HCT116 (cell line): ENCODE results near the gene HECTD2. TPM values are rescaled to one million over a fixed set of nuclear protein-coding genes. Genes with fewer than 3 reads are reported as not detected.

Source experiments
- ATAC-seq: fragments of 200-7000 bp; cut with Tn5 transposase; 2 replicates; pipeline ENCODE4 v1.9.1; 2020; ENCODE audit warnings: mild to moderate bottlenecking, moderate library complexity
- BruUV-seq: library from RNA; stranded (reverse); fragments of 400-500 nt; replicated peaks from 2 replicates; lab custom pipeline; 2021; lab: Mats Ljungman, UMichigan
- CTCF ChIA-PET: fragments of 300-600 bp; sonication (Branson Sonifier 250); formaldehyde crosslinking; loops from one replicate; lab custom pipeline; 2021; ENCODE audit warnings: antibody characterized with exemption; lab: Charles Lee
- POLR2A ChIA-PET: fragments of 300-600, 350-600 bp; sonication (Branson Sonifier 250); formaldehyde crosslinking; loops from one replicate; lab custom pipeline; 2021; ENCODE audit warnings: antibody characterized with exemption; lab: Charles Lee
- RAD21 ChIA-PET, 2 experiments: fragments of 300-600 bp; sonication (Branson Sonifier 250); formaldehyde crosslinking; loops; one replicate each; lab custom pipeline; 2023; ENCODE audit warnings: low total read pairs in 2 of 2; ENCODE audit not compliant: uncharacterized antibody in 2 of 2, unreplicated experiment in 2 of 2, low non-redundant PET in 1 of 2; lab: Charles Lee
- DNase-seq: peaks from one replicate; pipeline ENCODE4 v3.0.0-alpha.2; 2010; ENCODE audit warnings: low read depth, low spot score
- H2AFZ ChIP-seq: fragments of 200-600 bp; shearing (Covaris generic), sonication (generic); 2 replicates; pipeline ENCODE4 v1.6.1; 2017; ENCODE audit warnings: low read depth, mixed run types, mixed read lengths, antibody characterized with exemption, low read length; ENCODE audit not compliant: poor library complexity, severe bottlenecking
- H3K27ac ChIP-seq: 2 replicates; pipeline ENCODE4 v1.5.1; 2012; ENCODE audit warnings: low read depth, low read length
- H3K27me3 ChIP-seq: fragments of 200-600 bp; sonication (generic); 2 replicates; pipeline ENCODE4 v1.6.1; 2016; ENCODE audit warnings: mixed run types, low read length, mixed read lengths; ENCODE audit not compliant: insufficient read depth
- H3K36me3 ChIP-seq, 2 experiments: fragments of 200-500 bp in 1 of 2; fragments of 200-600 bp in 1 of 2; sonication (Bioruptor generic) in 1 of 2; sonication (generic) in 1 of 2; 2 replicates each; pipeline versions ENCODE4 v1.5.1 to v1.6.1; 2014 to 2016; ENCODE audit warnings: low read length in 2 of 2, inconsistent platforms in 1 of 2, mixed read lengths in 1 of 2, mixed run types in 1 of 2; ENCODE audit not compliant: insufficient read depth in 2 of 2, control insufficient read depth in 1 of 2
- H3K4me1 ChIP-seq, 2 experiments: fragments of 200-600 bp in 1 of 2; sonication (generic) in 1 of 2; 2 replicates each; pipeline versions ENCODE4 v1.5.1 to v1.6.1; 2012 to 2017; ENCODE audit warnings: low read length in 2 of 2, inconsistent platforms in 1 of 2, mild to moderate bottlenecking in 1 of 2, mixed read lengths in 1 of 2, mixed run types in 1 of 2, moderate library complexity in 1 of 2; ENCODE audit not compliant: insufficient read depth in 2 of 2, control insufficient read depth in 1 of 2
- H3K4me2 ChIP-seq: fragments of 200-600 bp; sonication (generic); 2 replicates; pipeline ENCODE4 v1.6.1; 2017; ENCODE audit warnings: mixed run types, low read length, mixed read lengths
- H3K4me3 ChIP-seq, 2 experiments: fragments of 200-600 bp in 1 of 2; sonication (generic) in 1 of 2; replicated peaks in 1 of 2; 2 replicates each; pipeline ENCODE4 v1.5.1; 2011 to 2016; ENCODE audit warnings: low read length in 2 of 2, control low read depth in 1 of 2, low read depth in 1 of 2, mild to moderate bottlenecking in 1 of 2, mixed read lengths in 1 of 2, mixed run types in 1 of 2
- H3K79me2 ChIP-seq: fragments of 200-600 bp; sonication (generic); 2 replicates; pipeline ENCODE4 v1.6.1; 2017; ENCODE audit warnings: mild to moderate bottlenecking, mixed run types, low read length, moderate library complexity, mixed read lengths; ENCODE audit not compliant: insufficient read depth
- H3K9ac ChIP-seq: fragments of 200-600 bp; sonication (generic); 2 replicates; pipeline ENCODE4 v1.6.1; 2016; ENCODE audit warnings: low read length, mixed read lengths
- H3K9me2 ChIP-seq: fragments of 200-600 bp; sonication (generic), shearing (Covaris generic); 2 replicates; pipeline ENCODE4 v1.6.1; 2017; ENCODE audit warnings: mixed run types, mild to moderate bottlenecking, moderate library complexity; ENCODE audit not compliant: insufficient read depth
- H3K9me3 ChIP-seq, 2 experiments: fragments of 200-500 bp in 1 of 2; fragments of 200-600 bp in 1 of 2; sonication (Bioruptor generic) in 1 of 2; sonication (generic) in 1 of 2; 2 replicates each; pipeline ENCODE4 v1.6.1; 2014 to 2017; ENCODE audit warnings: low read length in 2 of 2, mixed read lengths in 2 of 2, inconsistent platforms in 1 of 2, low read depth in 1 of 2, mild to moderate bottlenecking in 1 of 2, mixed run types in 1 of 2, moderate library complexity in 1 of 2; ENCODE audit not compliant: control insufficient read depth in 1 of 2, insufficient read depth in 1 of 2
- H4K20me1 ChIP-seq: fragments of 200-600 bp; sonication (generic), shearing (Covaris generic); 2 replicates; pipeline ENCODE4 v1.6.1; 2017; ENCODE audit warnings: mixed run types, mild to moderate bottlenecking, moderate library complexity; ENCODE audit not compliant: insufficient read depth
- CBX3 ChIP-seq: IDR thresholded peaks from 2 replicates; pipeline ENCODE4 v1.6.1; 2012; ENCODE audit warnings: low read depth
- EGR1 ChIP-seq: IDR thresholded peaks from 2 replicates; pipeline ENCODE4 v1.6.1; 2012; ENCODE audit warnings: low read depth
- ELF1 ChIP-seq: IDR thresholded peaks from 2 replicates; pipeline ENCODE4 v1.6.1; 2012; ENCODE audit warnings: low read depth, borderline replicate concordance
- EZH2phosphoT487 ChIP-seq: fragments of 200-600 bp; IDR thresholded peaks from 2 replicates; pipeline ENCODE4 v1.6.1; 2018; ENCODE audit warnings: antibody characterized with exemption, borderline replicate concordance
- SIN3A ChIP-seq: IDR thresholded peaks from 2 replicates; pipeline ENCODE4 v1.6.1; 2012; ENCODE audit warnings: low read depth
- TCF7L2 ChIP-seq: IDR thresholded peaks from 2 replicates; pipeline ENCODE4 v1.7.0; 2011; ENCODE audit warnings: borderline replicate concordance, inconsistent platforms; ENCODE audit not compliant: insufficient read depth, insufficient read length; ENCODE audit errors: extremely low read depth
- YY1 ChIP-seq: IDR thresholded peaks from 2 replicates; pipeline ENCODE4 v1.6.1; 2011; ENCODE audit warnings: low read length, low read depth, moderate library complexity, mild to moderate bottlenecking; ENCODE audit not compliant: insufficient replicate concordance; ENCODE audit errors: extremely low read depth
- ZBTB33 ChIP-seq: IDR thresholded peaks from 2 replicates; pipeline ENCODE4 v1.6.1; 2011; ENCODE audit warnings: mild to moderate bottlenecking, low read length, moderate library complexity; ENCODE audit not compliant: insufficient replicate concordance; ENCODE audit errors: extremely low read depth
- intact Hi-C: fragments of 100-400 bp; cut with micrococcal nuclease; formaldehyde crosslinking; loops from 2 replicates; pipeline ENCODE4 v1.10.0; 2022
- total RNA-seq: library from RNA; stranded (reverse); gene quantifications from one replicate; pipeline ENCODE4 v1.2.1, GENCODE V29; 2021; ENCODE audit not compliant: unreplicated experiment
- TF ChIP-seq, protein P1 (sequence below): IDR thresholded peaks from 2 replicates; pipeline ENCODE4 v1.6.1; 2012

The HECTD2 gene
- total RNA-seq, 1 experiment from 2014 or later = 3.0 TPM

GRCh38 chr10:91525896-91526712 is 116.0 kb downstream of the HECTD2 start:
- Histone ChIP-seq H4K20me1 (no peaks in the 10 kb centered on the region), H3K9me2 (no peaks in the 10 kb centered on the region), H2AFZ (no peak overlapping the region), H3K4me1 (no peaks in the 10 kb centered on the region), H3K4me2 (no peak overlapping the region), H3K4me3 (no peak overlapping the region), H3K9ac (no peak overlapping the region), H3K9me3 (no peaks in the 10 kb centered on the region), H3K27ac (no peak overlapping the region), H3K36me3 (no peaks in the 10 kb centered on the region), H3K27me3 (no peaks in the 10 kb centered on the region), H3K79me2 (no peaks in the 10 kb centered on the region)
- ATAC-seq (no peak), DNase-seq (no peak)
- POLR2A ChIA-PET = no interaction called here
- TF ChIP-seq, protein P1, sequence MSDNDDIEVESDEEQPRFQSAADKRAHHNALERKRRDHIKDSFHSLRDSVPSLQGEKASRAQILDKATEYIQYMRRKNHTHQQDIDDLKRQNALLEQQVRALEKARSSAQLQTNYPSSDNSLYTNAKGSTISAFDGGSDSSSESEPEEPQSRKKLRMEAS = no peak
- peak; percentile 68 for TF ChIP-seq TCF7L2
- RAD21 ChIA-PET = no interaction called here
- BruUV-seq = no TSS peak
- CTCF ChIA-PET = no interaction called here
- intact Hi-C loops = no loop called here

DNA sequence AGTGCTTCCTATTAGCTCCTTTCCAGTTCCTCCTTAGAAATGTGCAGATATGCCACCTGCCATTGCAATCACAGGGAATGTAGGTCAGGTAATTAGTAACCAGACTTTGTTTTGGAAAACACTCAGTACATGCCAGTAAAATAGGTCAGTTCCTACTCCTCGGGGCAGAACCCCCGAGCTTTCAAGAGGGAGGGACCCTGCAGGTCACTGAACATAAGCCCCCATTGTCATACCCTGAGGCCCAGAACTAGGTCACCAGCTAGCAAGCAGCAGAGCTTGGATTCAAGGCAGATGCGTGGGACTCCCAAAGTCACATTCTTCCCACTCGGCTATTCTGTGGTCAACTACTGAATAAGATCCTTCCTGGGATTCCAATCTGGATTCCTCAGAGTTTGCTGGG is 117.9 kb downstream of the HECTD2 start:
- H3K27me3 ChIP-seq = no peaks in the 10 kb centered on the region
- TF ChIP-seq YY1 (no peak), ZBTB33 (no peak), ELF1 (no peak), CBX3 (no peak), EZH2phosphoT487 (no peak), EGR1 (no peak), SIN3A (no peak)
- H2AFZ ChIP-seq = no peak overlapping the region
- H3K36me3 ChIP-seq = no peaks in the 10 kb centered on the region
- ChIA-PET RAD21 (no interaction called here), CTCF (no interaction called here), POLR2A (no interaction called here)
- H3K9ac ChIP-seq = no peak overlapping the region
- BruUV-seq = no TSS peak
- H3K4me1 ChIP-seq = no peaks in the 10 kb centered on the region
- H3K9me3 ChIP-seq = no peaks in the 10 kb centered on the region
- no peaks in the 10 kb centered on the region for H3K9me2 ChIP-seq
- H3K4me2 ChIP-seq = no peak overlapping the region
- DNase-seq (no peak), ATAC-seq (no peak)
- H3K79me2 ChIP-seq = no peaks in the 10 kb centered on the region
- H4K20me1 ChIP-seq = no peaks in the 10 kb centered on the region
- H3K4me3 ChIP-seq = no peak overlapping the region
- no peak overlapping the region for H3K27ac ChIP-seq
- intact Hi-C loops = no loop called here
